Fibroblast of lung (primary cell): ENCODE measurements around the gene STX11.

ENCODE experiments used
- EZH2 ChIP-seq: IDR thresholded peaks from 2 replicates; pipeline ENCODE4 v1.5.1; 2012; ENCODE audit warnings: low read length, control low read depth, mild to moderate bottlenecking; ENCODE audit errors: missing control alignments
- TF ChIP-seq, protein P1 (sequence below), 2 donors: IDR thresholded peaks in 1 of 2; conservative IDR thresholded peaks in 1 of 2; 1 replicate in 1 of 2; 2 replicates in 1 of 2; pipeline ENCODE4 v1.5.1; 2011 to 2012; ENCODE audit warnings: low read length in 2 of 2, control low read depth in 1 of 2, inconsistent platforms in 1 of 2, low read depth in 1 of 2, mild to moderate bottlenecking in 1 of 2

DNA sequence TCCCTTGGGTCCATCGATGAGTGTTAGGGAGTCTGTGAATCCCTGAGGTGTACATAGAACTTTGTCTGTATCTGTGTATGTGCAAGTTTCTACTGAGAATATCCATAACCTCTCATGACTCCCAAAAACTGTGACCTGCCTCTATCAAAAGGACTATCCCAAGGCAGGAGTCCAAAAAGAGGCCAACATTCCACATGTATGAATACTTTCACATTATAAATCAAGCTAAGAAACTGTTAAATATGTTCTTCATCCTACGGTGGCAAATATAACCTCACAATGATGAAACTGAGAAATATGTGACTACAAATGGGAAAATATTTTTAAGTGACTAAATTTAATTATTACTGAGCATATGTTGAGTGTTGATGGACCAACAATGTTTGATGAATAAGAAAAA lies 16.1 kb upstream of the STX11 start:
- TF ChIP-seq, protein P1, sequence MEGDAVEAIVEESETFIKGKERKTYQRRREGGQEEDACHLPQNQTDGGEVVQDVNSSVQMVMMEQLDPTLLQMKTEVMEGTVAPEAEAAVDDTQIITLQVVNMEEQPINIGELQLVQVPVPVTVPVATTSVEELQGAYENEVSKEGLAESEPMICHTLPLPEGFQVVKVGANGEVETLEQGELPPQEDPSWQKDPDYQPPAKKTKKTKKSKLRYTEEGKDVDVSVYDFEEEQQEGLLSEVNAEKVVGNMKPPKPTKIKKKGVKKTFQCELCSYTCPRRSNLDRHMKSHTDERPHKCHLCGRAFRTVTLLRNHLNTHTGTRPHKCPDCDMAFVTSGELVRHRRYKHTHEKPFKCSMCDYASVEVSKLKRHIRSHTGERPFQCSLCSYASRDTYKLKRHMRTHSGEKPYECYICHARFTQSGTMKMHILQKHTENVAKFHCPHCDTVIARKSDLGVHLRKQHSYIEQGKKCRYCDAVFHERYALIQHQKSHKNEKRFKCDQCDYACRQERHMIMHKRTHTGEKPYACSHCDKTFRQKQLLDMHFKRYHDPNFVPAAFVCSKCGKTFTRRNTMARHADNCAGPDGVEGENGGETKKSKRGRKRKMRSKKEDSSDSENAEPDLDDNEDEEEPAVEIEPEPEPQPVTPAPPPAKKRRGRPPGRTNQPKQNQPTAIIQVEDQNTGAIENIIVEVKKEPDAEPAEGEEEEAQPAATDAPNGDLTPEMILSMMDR (conservative IDR thresholded peaks at IDR 0.05 in 1 of 2, IDR thresholded peaks at IDR 0.05 in 1 of 2; ENCODE audit: low read depth in 1 of 2, low read length in 2 of 2) = no peak
- no peak for TF ChIP-seq EZH2
